ENCODE data around the gene SYT2.

GRCh38 chr1:202710070-202711045, at the start of gene SYT2:
- TF ChIP-seq POLR2A (IDR thresholded peaks at IDR 0.05): no peak
- no peak for TF ChIP-seq CTCF (IDR thresholded peaks at IDR 0.05 in 8 of 11, conservative IDR thresholded peaks at IDR 0.05 in 3 of 11)

Data from spleen (tissue), 7 donors.